Measurements from ENCODE around the gene DCAF17.
"Not testable (repeated sequence)": the region's sequence is repeated elsewhere in the genome, so short reads cannot be mapped to it uniquely, and the experiment has no call there.

DCAF17 gene

DNA sequence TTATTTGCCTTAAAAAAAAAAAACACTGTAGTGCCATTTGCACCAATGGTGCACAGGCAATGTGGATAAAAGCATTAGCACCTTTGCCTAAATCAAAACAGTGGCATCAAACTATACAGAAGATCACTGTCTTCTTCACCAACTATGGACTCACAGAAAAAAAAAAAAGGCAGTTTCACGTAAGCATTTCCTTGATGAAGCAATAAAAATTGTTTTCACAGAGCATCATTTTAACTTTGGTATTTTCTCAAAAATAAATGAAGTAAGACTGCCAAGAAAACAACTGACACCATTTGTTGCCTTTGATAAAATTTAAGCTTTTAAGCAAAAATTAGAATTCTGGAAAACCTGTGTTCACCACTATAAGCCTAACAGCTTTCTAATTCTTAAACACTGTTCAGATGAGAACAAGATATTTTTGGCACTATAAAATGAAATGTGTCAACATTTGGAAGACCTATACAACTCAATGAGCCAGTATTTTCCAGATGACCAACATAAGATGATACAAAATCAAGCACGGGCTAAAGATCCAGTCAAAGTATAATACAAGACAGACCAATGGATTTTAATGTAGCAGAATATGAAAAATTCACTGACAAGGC lies 21.4 kb upstream of the DCAF17 start:
- no peak overlapping the region for H3K4me3 ChIP-seq (ENCODE audit: control insufficient read depth, low read depth, low read length)
- no peak for DNase-seq (ENCODE audit: low read depth)
- TF ChIP-seq, protein P1, sequence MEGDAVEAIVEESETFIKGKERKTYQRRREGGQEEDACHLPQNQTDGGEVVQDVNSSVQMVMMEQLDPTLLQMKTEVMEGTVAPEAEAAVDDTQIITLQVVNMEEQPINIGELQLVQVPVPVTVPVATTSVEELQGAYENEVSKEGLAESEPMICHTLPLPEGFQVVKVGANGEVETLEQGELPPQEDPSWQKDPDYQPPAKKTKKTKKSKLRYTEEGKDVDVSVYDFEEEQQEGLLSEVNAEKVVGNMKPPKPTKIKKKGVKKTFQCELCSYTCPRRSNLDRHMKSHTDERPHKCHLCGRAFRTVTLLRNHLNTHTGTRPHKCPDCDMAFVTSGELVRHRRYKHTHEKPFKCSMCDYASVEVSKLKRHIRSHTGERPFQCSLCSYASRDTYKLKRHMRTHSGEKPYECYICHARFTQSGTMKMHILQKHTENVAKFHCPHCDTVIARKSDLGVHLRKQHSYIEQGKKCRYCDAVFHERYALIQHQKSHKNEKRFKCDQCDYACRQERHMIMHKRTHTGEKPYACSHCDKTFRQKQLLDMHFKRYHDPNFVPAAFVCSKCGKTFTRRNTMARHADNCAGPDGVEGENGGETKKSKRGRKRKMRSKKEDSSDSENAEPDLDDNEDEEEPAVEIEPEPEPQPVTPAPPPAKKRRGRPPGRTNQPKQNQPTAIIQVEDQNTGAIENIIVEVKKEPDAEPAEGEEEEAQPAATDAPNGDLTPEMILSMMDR (IDR thresholded peaks at IDR 0.05; ENCODE audit: control insufficient read depth, insufficient read depth, low read depth, low read length, missing control alignments), result no peak

- not testable (repeated sequence) for DNase-seq (ENCODE audit: low read depth); H3K4me3 ChIP-seq (ENCODE audit: control insufficient read depth, low read depth, low read length)
Observed at GRCh38 chr2:171414645-171415044, 19.4 kb upstream of the DCAF17 start.

DNA sequence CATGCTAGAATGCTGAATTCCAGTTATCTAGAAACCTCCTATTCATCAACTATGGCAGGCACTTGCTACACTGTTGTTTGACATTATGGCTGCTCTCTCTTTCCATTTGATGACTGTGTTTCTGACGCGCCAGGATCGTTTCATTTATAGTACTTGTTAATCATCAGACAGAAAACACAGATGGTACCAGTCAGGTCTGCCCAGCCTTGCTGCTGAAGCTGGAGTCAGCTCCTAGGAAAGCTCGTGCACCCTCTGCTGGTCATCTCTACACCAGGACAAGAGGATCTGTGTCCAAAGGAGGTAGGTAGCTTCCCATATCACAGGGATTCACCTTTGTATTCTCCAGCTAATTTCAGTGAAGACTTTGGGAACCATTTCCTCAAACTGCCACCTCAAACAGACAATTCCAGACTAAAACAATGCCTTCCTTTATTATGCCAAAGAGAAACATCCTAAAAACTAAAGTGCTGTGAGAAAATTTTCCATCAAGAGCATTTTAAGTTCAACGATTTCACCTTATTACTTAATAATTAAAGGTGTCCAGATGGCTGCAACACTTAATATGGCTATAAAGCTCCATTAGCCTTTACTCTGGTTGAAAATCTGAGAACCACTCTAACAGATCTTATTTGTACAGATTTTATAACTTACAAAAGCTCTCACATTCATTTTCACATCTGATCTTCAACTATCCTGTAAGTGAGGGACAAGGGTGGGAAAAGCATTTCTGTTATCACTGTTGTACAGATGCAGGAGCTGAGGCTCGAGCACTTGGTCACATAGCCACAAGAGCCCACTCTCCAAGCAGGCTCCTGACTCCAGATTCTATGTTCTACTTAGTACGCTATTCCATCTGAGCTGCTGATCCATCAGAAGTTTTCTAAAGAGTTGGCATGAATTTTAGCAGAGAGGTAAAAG lies 17.8 kb upstream of the DCAF17 start:
- TF ChIP-seq, protein P1 (IDR thresholded peaks at IDR 0.05; ENCODE audit: control insufficient read depth, insufficient read depth, low read depth, low read length, missing control alignments), result peak; percentile 91
- no peak overlapping the region for H3K4me3 ChIP-seq (ENCODE audit: control insufficient read depth, low read depth, low read length)
- DNase-seq (ENCODE audit: low read depth), result peak; percentile 94

GRCh38 chr2:171419333-171419732 lies 14.7 kb upstream of the DCAF17 start:
- DNase-seq (ENCODE audit: low read depth), result no peak
- no peak overlapping the region for H3K4me3 ChIP-seq (ENCODE audit: control insufficient read depth, low read depth, low read length)
- TF ChIP-seq, protein P1 (IDR thresholded peaks at IDR 0.05; ENCODE audit: control insufficient read depth, insufficient read depth, low read depth, low read length, missing control alignments), result no peak

DNA sequence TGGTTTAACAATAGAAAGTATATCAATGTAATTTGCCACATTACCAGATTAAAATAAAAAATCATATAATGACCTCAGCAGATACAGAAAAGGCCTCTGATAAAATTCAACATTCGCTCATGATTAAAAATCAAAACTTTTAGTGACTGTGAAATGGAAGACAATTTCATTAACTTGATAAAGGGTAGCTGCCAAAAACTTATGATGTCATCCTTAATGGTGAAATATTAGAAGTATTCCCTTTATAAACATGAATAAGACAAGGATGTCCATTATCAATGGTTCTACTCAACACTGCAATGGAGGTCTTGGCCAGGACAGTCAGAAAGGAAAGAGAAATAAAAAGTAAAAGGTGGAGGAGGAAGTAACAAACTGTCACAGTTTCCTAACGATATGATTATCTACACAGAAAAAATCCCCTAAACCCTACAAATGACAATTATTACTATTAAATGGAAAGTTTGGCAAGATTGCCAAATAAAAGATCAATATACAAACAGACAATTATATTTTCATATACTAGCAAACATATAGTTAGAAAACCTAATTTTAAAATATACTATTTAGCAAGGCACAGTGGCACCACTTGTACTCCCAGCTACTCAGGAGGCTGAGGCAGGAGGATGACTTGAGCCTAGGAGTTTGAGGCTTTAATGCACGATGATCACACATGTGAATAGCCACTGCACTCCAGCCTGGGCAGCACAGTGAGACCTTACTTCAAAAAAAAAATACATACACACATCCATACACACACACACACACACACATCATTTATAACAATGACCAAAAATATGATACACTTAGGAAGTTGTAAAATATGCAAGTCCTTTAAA lies 13.1 kb upstream of the DCAF17 start:
- H3K4me3 ChIP-seq (ENCODE audit: control insufficient read depth, low read depth, low read length), result no peak overlapping the region
- no peak for DNase-seq (ENCODE audit: low read depth)
- TF ChIP-seq, protein P1 (IDR thresholded peaks at IDR 0.05; ENCODE audit: control insufficient read depth, insufficient read depth, low read depth, low read length, missing control alignments), result no peak

- not testable (repeated sequence) for DNase-seq (ENCODE audit: low read depth); H3K4me3 ChIP-seq (ENCODE audit: control insufficient read depth, low read depth, low read length)
Observed at GRCh38 chr2:171422710-171423495, 11.1 kb upstream of the DCAF17 start.
